Stimulated activated CD8-positive, alpha-beta memory T cell treated with anti-CD3 and anti-CD28 coated beads, Interleukin-4, amount 100 ng/mL, for 4 hours (primary cell): ENCODE results near the gene FES.
A peak's percentile ranks its signal among the peaks of the same experiment; 100 is the strongest.
"Not testable (repeated sequence)": the region's sequence is repeated elsewhere in the genome, so short reads cannot be mapped to it uniquely, and the experiment has no call there.

Experiments
- DNase-seq, 2 donors: peaks; one replicate each; pipeline ENCODE4 v3.0.0-alpha.2; 2020; ENCODE audit warnings: low read depth in 2 of 2, low spot score in 1 of 2

FES gene

GRCh38 chr15:90890839-90891238, 6.5 kb downstream of the FES start:
- DNase-seq: no peak

DNA sequence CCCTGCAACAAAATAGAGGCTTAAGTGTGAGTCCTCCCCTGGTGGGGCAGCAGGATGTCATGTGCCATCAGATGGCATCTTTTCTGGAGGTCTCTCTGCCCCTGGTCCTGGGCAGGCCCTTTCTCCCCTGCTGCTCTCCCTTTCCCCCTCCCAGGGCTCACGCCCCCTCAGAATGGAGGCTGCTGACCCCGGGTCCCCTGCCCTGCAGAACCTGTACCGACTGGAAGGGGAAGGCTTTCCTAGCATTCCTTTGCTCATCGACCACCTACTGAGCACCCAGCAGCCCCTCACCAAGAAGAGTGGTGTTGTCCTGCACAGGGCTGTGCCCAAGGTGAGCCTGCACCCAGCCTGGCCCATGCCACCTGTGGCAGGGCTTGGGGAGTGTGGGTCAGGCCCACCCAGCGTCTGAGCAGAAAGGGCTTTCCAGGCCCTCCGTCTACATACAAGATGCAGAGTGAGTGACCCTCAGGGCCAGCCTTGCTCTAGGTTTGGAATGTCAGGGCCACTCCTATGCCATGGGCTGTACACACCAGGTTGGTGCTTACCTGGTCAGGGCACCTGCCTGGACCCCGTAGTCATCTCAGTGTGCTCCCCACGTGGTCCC, 7.1 kb downstream of the FES start:
- no peak for DNase-seq

- DNase-seq: no peak
These were observed 7.7 kb downstream of the FES start for GRCh38 chr15:90892023-90892422.

GRCh38 chr15:90892498-90893174, 8.3 kb downstream of the FES start:
- no peak for DNase-seq

DNA sequence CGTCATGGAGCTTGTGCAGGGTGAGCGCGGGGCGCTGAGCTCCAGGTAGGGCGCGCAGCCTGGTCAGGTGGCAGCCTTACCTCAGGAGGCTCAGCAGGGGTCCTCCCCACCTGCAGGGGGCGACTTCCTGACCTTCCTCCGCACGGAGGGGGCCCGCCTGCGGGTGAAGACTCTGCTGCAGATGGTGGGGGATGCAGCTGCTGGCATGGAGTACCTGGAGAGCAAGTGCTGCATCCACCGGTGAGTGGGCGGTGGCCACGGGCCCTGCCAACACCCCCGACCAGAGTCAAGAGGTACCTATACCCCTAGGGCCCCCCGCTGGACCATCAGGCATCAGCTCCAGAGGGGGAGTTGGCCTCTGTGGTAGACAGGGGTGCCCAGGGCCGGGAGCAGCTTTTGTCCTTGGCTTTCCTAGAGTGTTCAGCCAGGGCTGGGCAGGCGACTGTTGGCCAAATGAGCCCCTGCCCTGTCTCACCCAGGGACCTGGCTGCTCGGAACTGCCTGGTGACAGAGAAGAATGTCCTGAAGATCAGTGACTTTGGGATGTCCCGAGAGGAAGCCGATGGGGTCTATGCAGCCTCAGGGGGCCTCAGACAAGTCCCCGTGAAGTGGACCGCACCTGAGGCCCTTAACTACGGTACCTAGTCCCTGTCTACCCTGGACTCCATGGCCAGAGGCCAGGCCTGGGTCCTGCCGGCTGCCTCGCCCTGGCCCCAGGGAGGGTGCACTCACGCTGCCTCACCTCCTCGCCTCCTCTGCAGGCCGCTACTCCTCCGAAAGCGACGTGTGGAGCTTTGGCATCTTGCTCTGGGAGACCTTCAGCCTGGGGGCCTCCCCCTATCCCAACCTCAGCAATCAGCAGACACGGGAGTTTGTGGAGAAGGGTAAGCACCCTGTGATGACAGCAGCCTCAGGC, 9.1 kb downstream of the FES start:
- DNase-seq: no peak

GRCh38 chr15:90895571-90896117, 11.3 kb downstream of the FES start:
- DNase-seq: no peak

DNA sequence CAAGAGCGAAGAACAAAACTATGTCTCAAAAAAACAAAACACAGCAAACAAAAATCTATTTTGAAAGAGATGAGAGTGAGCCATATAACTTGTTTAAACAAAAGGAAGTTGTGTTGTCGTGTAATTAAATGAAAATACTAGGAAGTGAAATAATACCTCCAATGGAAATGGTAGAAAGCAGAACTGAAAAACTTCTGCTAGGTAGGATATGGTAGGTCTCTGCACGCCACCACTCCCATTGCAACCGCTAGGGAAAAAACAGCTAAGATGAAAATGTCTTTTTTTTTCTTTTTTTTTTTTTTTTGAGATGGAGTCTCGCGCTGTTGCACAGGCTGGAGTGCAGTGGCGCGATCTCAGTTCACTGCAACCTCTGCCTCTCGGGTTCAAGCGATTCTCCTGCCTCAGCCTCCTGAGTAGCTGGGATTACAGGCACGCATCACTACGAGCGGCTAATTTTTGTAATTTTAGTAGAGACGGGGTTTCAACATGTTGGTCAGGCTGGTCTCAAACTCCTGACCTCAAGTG, 12.9 kb downstream of the FES start:
- not testable (repeated sequence) for DNase-seq

- no peak for DNase-seq
These were observed 17.1 kb downstream of the FES start for GRCh38 chr15:90901175-90902039.

- peak; percentile 35 to 40 for DNase-seq
These were observed 17.9 kb downstream of the FES start for GRCh38 chr15:90902040-90902839.

GRCh38 chr15:90902840-90903732, 18.8 kb downstream of the FES start, which contains the start of gene MAN2A2:
TSS of gene MAN2A2 (plus strand) at chr15:90903302. CDS start at chr15:90904208, 906 bp downstream.
- peak; percentile 58 to 69 for DNase-seq

DNA sequence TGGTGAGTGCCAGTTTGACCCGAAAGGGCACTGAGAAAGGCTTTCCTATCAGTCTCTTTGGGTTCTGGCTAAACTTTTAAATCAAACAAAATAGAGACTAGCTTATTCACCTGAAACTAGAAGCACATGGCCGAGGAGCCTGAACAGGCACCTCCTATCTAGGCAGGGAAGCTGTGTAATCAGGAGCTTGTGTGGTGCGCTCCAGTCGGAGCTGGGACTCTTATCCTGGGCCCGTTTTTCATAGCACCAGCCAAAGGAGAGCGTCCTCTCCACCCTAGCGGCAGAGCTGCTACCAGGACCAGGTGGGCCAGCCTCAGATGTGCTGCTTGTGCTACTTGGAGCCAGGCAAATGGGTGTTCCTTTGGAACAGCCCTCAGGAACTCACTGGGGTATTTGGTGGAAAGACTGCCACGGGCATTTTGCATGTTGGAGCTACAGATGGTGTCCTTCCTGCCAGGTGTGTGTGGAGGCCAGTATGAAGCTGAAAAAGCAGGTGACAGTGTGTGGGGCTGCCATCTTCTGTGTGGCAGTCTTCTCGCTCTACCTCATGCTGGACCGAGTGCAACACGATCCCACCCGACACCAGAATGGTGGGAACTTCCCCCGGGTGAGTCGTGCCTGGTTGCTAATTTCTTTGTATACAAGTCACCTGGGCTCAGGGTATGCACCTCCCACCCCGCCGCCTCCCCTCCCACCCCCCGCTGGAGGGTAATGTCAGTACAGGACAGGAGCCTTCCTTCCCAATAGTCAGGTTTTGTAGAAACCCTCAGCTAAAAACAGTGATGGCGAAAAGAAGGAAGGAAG, 19.6 kb downstream of the FES start:
- no peak for DNase-seq

- DNase-seq: no peak
These were observed 20.4 kb downstream of the FES start for GRCh38 chr15:90904746-90905145.

DNA sequence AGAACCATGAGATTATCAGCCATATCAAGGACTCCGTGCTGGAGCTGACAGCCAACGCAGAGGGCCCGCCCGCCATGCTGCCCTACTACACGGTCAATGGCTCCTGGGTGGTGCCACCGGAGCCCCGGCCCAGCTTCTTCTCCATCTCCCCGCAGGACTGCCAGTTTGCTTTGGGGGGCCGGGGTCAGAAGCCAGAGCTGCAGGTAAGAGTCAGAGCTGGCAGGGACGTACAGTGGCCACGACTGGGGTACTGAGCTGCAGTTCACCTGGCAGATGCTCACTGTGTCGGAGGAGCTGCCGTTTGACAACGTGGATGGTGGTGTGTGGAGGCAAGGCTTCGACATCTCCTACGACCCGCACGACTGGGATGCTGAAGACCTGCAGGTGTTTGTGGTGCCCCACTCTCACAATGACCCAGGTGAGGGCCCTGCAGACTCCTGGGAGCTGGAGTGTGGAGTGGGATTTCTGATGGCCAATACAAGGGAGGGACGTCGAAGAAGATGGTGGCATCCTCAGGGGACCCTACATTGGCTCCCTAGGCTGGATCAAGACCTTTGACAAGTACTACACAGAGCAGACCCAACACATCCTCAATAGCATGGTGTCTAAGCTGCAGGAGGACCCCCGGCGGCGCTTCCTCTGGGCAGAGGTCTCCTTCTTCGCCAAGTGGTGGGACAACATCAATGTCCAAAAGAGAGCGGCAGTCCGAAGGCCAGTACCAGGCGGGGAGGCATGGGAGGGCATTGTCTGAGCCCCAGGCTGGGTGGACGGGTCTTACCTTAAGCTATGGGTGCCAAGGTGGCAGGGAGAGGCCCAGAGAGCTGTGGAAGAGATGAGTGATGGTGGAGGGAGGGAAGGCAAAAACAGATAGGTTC, 21.2 kb downstream of the FES start:
- DNase-seq: no peak

DNA sequence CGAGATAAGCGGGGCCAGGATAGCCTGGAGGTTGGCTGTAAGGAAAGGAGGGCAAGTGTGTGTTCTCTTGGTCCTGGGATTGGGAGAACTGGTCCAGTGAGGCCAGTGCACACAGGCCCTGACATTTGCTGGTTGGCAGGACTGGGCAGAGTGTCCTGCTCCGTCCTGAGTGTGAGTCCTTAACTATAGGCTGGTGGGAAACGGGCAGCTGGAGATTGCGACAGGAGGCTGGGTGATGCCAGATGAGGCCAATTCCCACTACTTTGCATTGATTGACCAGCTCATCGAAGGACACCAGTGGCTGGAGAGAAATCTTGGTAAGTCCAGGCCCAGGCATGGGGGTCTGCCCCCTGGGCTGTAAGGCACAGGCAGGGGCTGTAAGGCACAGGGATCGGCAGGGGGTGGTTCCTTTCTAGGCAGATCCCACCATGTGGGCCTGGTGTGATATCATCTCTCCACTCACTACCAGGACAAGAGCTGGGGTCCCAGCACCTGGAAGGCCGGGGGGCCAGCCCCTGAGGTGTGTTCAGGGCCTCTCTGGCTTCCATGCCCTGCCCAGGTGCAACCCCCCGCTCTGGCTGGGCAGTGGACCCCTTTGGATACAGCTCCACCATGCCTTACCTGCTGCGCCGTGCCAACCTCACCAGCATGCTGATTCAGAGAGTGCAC, 22.0 kb downstream of the FES start:
- no peak for DNase-seq

DNA sequence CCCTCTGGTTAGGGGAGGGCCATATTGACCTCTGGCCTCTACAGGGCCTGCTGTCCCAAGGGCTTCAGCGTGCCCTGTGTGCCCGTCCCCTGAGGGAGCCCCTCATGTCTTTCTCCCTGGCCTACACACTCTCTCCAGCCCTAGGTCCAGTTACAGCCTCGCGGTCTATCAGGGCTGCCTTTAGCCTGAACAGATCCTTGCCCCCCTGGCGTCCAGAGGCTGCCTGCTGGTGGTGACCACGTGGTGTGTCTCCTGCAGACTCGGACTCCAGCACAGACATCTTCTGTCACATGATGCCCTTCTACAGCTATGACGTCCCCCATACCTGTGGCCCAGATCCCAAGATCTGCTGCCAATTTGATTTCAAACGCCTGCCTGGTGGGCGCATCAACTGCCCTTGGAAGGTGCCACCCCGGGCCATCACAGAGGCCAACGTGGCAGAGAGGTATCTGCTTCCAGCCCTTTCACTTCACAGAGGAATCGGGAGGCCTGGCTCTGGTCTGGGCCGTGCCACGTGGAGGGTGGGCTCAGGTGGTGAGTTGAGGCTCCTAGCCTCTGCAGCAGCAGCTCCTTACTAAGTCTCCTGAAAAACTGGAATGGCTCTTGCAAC, 22.9 kb downstream of the FES start:
- no peak for DNase-seq
